HAP-1 (cell line): ENCODE data around the gene CD82.

Experiments
- DNase-seq, 2 experiments: peaks; one replicate each; pipeline ENCODE4 v3.0.0-alpha.2; 2016 to 2020; ENCODE audit warnings: low spot score in 2 of 2
- H3K27me3 ChIP-seq: fragments of 250-450 bp; sonication (Bioruptor Pico); 2 replicates; pipeline ENCODE4 v1.5.1; 2020; ENCODE audit warnings: low read depth, mild to moderate bottlenecking, moderate library complexity
- H3K36me3 ChIP-seq: fragments of 250-450 bp; sonication (Bioruptor Pico); replicated peaks from 2 replicates; pipeline ENCODE4 v1.5.1; 2020; ENCODE audit warnings: mild to moderate bottlenecking
- H3K4me1 ChIP-seq: fragments of 250-450 bp; sonication (Bioruptor Pico); 2 replicates; pipeline ENCODE4 v1.5.1; 2020; ENCODE audit warnings: mild to moderate bottlenecking
- H3K4me3 ChIP-seq: fragments of 250-450 bp; sonication (Bioruptor Pico); 2 replicates; pipeline ENCODE4 v1.5.1; 2020; ENCODE audit warnings: mild to moderate bottlenecking, moderate library complexity
- H3K9me3 ChIP-seq: fragments of 250-450 bp; sonication (Bioruptor Pico); 2 replicates; pipeline ENCODE4 v1.5.1; 2020; ENCODE audit warnings: mild to moderate bottlenecking, moderate library complexity
- in situ Hi-C: fragments of 300-500 bp; cut with MboI; formaldehyde crosslinking; loops from 3 replicates; pipeline ENCODE4 v1.14.3; 2020; ENCODE audit warnings: low sequenced_read_pairs, inconsistent platforms, mixed read lengths

CD82 gene

DNA sequence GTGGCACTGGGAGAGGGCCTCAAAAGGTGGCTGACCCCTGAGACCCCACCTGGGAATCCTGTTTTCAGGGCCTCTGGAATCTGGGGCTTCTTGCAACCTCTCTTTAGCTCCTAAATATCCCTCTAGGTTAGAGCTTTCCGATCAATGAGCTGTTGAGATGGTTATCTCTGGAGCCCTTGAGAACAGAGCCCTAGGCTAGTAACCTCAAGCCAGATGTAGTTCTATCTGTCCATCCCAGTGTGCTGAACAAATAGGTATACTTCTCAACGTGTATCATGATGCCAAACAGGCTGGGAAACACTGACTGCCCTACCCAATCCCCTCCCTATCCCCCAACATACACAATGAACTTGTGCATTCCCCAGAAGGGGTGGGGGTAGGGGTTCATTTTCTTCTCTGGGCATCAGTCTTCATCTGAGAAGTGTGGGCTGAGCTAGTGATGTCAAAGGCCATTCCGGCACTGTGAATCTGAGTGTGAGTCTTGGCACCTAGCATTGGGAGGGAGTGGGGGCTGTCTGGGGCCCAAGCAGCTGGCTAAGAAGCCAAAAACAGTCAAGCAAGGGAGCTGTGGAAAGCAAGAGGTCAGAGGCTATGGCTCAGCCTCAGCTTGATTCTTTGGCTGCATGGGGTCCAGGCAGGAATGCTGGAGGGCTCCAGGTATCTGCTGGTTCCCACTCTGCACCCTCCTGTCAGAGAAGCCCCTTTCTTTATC, 17.3 kb downstream of the CD82 start:
- Histone ChIP-seq H3K27me3 (no peaks in the 10 kb centered on the region), H3K36me3 (no peaks in the 10 kb centered on the region), H3K9me3 (no peaks in the 10 kb centered on the region), H3K4me3 (no peak overlapping the region), H3K4me1 (no peaks in the 10 kb centered on the region)
- DNase-seq, result no peak
- in situ Hi-C loops, result no loop called here

DNA sequence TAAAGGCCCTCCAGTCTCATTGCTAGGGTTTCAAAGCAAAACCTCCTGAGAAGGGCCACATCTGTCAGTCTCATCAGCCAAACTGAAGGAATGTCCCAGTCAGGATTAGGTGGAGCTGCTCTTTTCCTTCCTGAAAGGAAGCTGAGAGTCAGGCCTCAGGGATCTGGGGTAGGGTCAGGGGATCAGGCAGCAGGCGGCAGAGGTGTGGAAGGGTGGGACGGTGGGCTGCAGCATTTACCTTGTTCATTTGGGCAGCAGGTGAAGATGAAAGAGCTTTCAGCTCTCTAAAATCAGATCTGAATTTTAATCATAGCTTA, 17.8 kb downstream of the CD82 start:
- H3K4me1 ChIP-seq, result no peaks in the 10 kb centered on the region
- no peaks in the 10 kb centered on the region for H3K27me3 ChIP-seq
- in situ Hi-C loops, result no loop called here
- DNase-seq, result no peak
- H3K9me3 ChIP-seq, result no peaks in the 10 kb centered on the region
- H3K36me3 ChIP-seq, result no peaks in the 10 kb centered on the region
- no peak overlapping the region for H3K4me3 ChIP-seq

DNA sequence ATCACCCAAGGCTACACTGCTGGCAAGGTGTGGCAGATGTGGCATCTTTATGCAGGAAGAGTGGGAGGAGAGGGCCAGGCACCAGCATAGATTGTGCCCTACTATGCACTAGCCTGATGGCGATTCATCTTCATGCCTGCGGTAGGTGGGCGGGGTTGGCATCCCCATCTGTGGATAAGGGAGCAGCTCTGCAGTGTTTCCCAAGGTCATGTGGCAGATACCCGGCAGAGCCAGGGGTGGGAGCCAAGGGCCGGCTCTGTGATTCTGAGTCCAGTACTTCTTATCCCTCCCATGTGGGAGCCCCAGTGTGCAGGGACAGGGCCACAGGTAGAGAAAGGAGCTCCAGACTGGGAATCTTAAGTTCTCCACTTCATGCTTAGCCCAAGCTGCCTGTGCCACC, 20.0 kb downstream of the CD82 start:
- no peaks in the 10 kb centered on the region for H3K4me1 ChIP-seq
- no peak for DNase-seq
- H3K36me3 ChIP-seq, result no peaks in the 10 kb centered on the region
- H3K27me3 ChIP-seq, result no peaks in the 10 kb centered on the region
- H3K4me3 ChIP-seq, result no peak overlapping the region
- H3K9me3 ChIP-seq, result no peaks in the 10 kb centered on the region
- in situ Hi-C loops, result no loop called here

DNA sequence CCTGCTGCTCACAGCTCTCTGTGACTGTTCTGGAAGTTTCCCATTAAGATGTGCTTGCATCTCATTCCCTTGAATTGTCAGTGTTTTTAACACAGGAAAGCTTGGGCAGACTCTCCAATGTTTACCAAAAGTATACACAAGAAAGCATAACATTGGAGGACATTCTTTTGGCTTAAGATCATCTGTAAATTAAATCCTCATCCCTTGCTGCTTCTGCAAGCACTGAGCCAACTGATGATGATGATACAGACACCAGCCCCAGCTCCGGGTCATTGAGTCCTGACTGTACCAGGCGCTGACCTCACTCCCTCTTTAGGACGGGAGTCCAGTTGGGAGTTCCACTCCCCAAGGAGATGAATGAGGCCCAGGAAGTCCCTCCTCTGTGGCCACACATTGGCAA, 23.8 kb downstream of the CD82 start:
- H3K4me3 ChIP-seq, result no peak overlapping the region
- H3K27me3 ChIP-seq, result no peaks in the 10 kb centered on the region
- H3K9me3 ChIP-seq, result no peaks in the 10 kb centered on the region
- no peaks in the 10 kb centered on the region for H3K36me3 ChIP-seq
- no peaks in the 10 kb centered on the region for H3K4me1 ChIP-seq
- no peak for DNase-seq
- in situ Hi-C loops, result no loop called here

DNA sequence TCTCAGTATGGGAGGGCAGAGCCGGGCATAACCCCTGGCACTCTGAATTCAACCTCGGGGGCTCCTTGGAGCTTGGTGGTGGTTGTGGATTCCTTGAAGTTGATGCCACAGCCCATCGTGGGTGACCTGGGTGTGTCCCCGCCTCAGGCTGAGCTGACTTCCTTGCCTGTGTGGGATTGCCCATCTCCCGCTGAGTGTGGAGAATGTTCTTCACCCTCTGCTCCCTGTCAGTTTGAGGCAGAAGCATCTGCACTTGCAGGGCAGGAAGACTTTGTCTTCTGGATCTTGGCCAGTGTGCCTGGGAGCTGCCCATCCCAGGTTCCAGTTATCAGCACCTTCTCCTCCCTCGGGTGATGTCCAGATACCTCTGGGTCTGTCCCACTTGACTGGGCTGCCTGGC, 25.3 kb downstream of the CD82 start:
- no peak for DNase-seq
- H3K27me3 ChIP-seq, result no peaks in the 10 kb centered on the region
- no peaks in the 10 kb centered on the region for H3K36me3 ChIP-seq
- no peaks in the 10 kb centered on the region for H3K9me3 ChIP-seq
- no peaks in the 10 kb centered on the region for H3K4me1 ChIP-seq
- no peak overlapping the region for H3K4me3 ChIP-seq
- in situ Hi-C loops, result no loop called here

DNA sequence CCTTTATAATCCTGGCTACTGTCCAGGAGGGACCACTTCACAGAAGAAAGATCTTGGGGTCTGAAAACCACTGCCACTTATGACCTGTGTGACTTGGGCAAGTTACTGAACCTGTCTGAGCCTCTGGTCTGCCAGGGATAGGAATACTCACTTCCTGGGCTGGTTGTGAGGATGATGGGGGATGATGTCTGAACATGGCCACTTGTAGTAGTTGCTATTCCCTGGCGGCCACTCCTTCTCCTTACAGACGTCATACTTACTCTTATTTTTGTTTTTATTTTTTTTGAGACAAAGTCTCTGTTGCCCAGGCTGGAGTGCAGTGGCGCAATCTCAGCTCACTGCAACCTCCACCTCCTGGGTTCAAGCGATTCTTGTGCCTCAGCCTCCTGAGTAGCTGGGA, 26.1 kb downstream of the CD82 start:
- in situ Hi-C loops, result no loop called here

DNA sequence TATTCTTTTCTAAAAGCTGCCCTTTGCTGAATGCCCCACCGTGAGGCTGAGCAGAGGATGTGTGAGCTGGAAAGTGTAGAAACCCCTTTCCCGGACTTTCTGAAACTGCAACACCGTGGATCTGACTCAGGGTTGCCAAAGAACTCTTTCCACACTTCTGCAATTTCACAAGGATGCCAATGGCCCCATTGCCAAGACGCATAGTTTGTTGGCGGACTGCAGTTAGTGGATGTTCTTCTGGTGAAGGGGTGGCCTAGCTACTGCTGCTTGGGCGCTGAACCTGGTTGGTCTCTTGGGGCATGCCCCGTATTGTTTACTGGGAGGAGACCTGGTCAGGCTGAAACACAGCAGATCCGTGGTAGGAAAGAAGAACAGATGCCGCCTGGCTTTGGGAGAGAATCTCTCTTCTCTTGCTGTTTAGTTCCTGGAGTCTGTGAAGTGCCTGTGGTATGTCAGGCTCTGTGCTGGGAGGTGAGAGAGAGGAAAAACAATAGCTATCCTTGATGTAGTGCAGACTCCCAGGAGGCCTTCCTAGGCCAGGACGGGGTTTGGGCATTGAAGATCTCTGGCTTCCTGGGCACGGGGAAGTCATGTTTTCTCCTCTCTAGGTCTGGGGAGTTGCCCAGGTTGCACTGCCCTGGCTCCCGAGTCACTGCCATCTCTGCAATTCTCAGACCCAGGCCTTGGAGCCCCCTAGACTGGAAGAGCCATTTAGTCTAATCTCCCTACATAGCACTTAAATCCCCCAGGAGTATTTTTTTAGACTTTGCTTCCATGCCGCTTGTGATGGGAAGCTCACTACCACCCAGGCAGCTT, 26.9 kb downstream of the CD82 start:
- Histone ChIP-seq H3K36me3 (no peaks in the 10 kb centered on the region), H3K9me3 (no peaks in the 10 kb centered on the region), H3K27me3 (no peaks in the 10 kb centered on the region), H3K4me1 (no peaks in the 10 kb centered on the region), H3K4me3 (no peak overlapping the region)
- in situ Hi-C loops, result no loop called here
- no peak for DNase-seq

More for the DNA sequence above, 26.1 kb downstream of the CD82 start:
- Histone ChIP-seq H3K4me3 (no peak overlapping the region), H3K36me3 (no peaks in the 10 kb centered on the region), H3K9me3 (no peaks in the 10 kb centered on the region), H3K4me1 (no peaks in the 10 kb centered on the region), H3K27me3 (no peaks in the 10 kb centered on the region)
- DNase-seq, result no peak

DNA sequence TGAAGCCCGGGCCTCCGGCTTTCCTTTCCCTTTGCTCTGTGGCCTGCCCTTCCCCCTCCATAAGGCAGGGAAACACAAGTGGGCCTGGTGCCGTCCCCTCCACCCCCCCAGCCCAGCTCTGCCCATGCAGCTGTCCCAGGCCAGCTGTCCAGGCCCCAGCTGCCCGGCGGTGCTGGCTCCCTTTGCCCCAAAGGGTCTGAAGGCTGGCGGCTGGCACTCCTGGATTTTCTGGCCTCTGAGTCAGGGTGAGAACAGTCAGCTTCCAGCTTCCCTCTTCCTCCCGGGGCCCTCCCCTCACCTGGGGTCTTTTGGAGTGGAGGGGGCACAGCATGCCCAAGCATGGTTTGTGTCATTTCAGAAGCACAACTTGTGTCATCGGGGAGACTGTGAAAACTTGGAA, 27.8 kb downstream of the CD82 start:
- Histone ChIP-seq H3K9me3 (no peaks in the 10 kb centered on the region), H3K4me1 (no peaks in the 10 kb centered on the region), H3K4me3 (no peak overlapping the region), H3K36me3 (no peaks in the 10 kb centered on the region), H3K27me3 (no peaks in the 10 kb centered on the region)
- no peak for DNase-seq
- in situ Hi-C loops, result no loop called here

DNA sequence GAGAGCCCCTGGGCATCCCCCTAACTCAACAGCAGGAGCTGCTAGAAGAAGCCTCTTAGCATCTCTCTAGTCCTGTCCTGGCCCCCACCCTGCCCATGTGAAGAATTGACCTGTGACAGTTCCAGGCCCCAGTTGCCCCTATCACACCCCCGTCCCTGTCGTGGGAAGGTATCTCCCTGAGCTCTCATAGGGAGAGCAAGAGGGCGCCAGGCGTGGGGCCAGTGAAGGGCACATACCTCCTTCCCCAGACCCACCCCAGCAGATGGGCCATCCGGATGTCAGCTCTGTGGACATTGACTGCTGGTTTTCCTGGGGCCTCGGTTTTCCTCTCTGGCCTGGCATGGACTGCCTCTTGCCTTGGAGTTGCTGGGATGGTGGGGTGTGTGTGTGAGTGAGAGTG, 29.5 kb downstream of the CD82 start:
- Histone ChIP-seq H3K4me1 (no peaks in the 10 kb centered on the region), H3K36me3 (no peaks in the 10 kb centered on the region), H3K27me3 (no peaks in the 10 kb centered on the region), H3K4me3 (no peak overlapping the region), H3K9me3 (no peaks in the 10 kb centered on the region)
- no peak for DNase-seq
- in situ Hi-C loops, result no loop called here

DNA sequence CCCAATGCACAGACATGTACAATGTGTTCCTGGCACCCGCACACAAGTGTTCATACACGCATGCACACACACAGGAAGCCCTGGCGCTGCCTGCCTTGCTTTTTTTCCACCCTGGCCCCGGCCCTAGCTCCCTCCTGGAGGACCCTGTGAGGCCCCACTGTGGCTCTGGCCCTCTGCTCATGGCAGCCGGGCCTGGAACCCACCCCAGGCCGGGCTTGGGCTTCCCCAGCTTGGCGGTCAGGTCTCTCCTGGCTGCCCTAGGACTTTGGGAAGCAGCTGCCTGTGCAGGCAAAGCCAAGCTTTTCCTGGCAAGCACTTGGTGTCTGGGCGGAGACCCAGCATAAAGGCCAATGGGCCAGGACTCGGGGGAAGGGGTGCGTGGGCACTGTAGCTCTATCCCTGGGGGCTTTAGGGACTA, 30.5 kb downstream of the CD82 start:
- H3K4me3 ChIP-seq, result no peak overlapping the region
- DNase-seq, result no peak

DNA sequence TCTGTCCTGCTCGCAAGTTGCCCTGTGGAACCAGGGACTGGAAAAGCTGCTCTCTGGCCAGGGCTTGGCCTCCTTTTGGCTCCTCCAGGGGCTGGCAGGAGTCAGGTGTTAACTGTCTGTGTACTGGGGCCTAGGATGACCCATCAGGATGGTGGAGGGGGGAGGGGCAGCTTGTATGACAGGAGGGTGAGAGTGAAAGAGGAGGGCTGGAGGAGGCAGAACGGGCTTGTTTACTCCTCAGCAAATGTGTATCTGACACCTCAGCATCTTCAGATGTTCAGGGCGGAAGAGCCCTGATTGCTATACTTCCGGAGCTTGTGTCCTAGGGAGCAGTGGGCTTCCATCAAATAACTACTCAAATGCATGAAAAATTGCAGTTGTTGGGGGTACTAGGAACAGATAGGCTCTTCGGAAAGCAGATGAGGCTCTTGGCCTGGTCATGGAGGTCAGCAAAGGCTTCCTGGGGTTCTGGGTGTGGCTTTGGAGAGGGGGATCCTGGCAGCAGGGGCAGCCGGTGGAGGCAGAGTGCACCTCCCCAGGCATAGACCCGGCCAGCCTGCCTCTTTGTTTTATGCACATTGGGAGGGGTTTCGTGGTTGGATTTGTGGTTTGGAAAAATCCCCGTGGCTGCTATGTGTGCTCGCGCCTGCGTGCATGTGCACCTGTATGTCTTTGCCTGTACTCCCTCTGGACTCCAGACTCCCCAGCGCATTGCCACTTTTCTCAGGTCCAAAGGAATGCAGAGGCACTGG, 31.2 kb downstream of the CD82 start:
- Histone ChIP-seq H3K4me1 (no peaks in the 10 kb centered on the region), H3K4me3 (no peak overlapping the region), H3K27me3 (no peaks in the 10 kb centered on the region), H3K9me3 (no peaks in the 10 kb centered on the region), H3K36me3 (no peaks in the 10 kb centered on the region)
- no peak for DNase-seq
- in situ Hi-C loops, result no loop called here

More for the DNA sequence above, 30.5 kb downstream of the CD82 start:
- no peaks in the 10 kb centered on the region for H3K9me3 ChIP-seq
- no peaks in the 10 kb centered on the region for H3K4me1 ChIP-seq
- in situ Hi-C loops, result no loop called here
- H3K36me3 ChIP-seq, result no peaks in the 10 kb centered on the region
- no peaks in the 10 kb centered on the region for H3K27me3 ChIP-seq

DNA sequence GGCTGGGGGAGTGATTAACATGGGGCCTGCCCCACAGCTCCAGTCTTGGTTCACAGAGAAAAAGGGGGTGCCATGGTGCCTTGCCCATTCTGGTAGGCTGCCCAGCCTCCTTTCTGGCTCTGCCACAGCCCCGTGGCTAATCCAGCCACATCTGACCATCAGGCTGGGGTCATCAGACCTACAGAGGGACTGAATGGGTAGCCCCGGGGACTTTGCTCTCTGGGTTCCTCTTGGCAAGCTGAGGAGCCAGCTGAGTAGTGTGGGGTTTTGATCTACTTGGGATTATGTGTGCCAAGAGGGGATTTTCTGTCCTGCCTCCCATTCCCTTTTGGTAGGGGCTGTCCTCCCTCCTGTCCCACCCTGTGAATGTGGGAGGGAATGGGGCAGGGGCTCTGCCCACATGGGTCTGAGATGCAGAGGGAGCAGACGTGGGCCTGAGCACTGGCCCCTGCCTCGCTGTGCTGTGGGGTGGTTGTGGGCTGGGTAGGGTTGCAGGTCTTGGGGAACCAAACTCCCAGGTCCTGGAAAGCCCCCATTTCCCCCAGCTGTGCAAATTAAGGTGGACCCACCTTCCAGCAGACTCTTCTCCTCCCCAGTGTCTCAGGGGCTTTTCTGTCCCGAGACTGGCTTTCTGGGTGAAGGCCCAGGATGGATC, 32.0 kb downstream of the CD82 start:
- H3K9me3 ChIP-seq, result no peaks in the 10 kb centered on the region
- no peak overlapping the region for H3K4me3 ChIP-seq
- in situ Hi-C loops, result no loop called here
- no peaks in the 10 kb centered on the region for H3K27me3 ChIP-seq
- no peaks in the 10 kb centered on the region for H3K36me3 ChIP-seq
- DNase-seq, result no peak
- H3K4me1 ChIP-seq, result no peaks in the 10 kb centered on the region

DNA sequence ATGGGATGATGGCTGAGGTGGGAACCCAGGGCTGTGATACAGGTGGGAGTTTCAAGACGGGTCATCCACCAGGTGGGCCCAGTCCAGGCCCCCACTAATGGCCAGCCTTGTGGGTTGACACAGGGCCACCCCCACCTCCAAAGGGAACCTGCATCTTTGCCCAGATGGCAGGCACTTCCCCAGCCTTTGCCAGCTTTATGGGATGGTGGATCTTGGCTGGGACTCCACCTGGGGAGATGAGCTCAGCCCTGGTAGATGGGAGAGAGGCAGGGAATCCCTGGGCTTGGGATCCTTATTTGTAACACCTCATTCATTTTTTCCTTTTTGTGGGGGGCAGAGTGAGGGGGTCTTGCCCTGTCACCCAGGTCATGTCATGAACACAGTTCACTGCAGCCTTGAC, 33.4 kb downstream of the CD82 start:
- Histone ChIP-seq H3K9me3 (no peaks in the 10 kb centered on the region), H3K27me3 (no peaks in the 10 kb centered on the region), H3K4me1 (no peaks in the 10 kb centered on the region), H3K4me3 (no peak overlapping the region), H3K36me3 (no peaks in the 10 kb centered on the region)
- no peak for DNase-seq
- in situ Hi-C loops, result no loop called here

DNA sequence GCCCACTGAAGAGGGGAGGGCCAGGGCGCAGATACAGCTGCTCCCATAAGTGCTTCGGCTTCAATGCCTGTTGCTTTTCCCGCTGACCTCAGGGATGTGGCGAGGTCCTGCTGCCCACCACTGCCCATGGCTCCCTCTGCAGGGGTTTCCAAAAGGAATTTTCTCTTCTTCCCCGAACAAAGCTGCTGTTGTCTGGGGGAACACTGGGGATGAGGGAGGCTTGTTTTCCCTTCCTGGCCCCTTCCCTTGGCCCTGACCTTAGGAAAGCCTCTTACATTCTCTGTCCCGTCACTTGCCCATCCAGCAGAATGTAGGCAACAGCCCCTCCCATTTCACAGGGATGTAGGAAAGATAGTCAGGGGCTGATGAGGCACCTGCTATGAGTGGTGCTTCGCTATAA, 34.8 kb downstream of the CD82 start:
- in situ Hi-C loops, result no loop called here
- Histone ChIP-seq H3K4me3 (no peak overlapping the region), H3K4me1 (no peaks in the 10 kb centered on the region), H3K27me3 (no peaks in the 10 kb centered on the region), H3K36me3 (no peaks in the 10 kb centered on the region), H3K9me3 (no peaks in the 10 kb centered on the region)
- no peak for DNase-seq
